Lung microvascular endothelial cell (primary cell): ENCODE data around the gene ANTXR1. TPM values are rescaled to one million over a fixed set of nuclear protein-coding genes. Genes with fewer than 3 reads are reported as not detected.
A peak's percentile ranks its signal among the peaks of the same experiment; 100 is the strongest.
"Not testable (repeated sequence)": the region's sequence is repeated elsewhere in the genome, so short reads cannot be mapped to it uniquely, and the experiment has no call there.

Source experiments
- DNase-seq, 2 donors: peaks; one replicate each; pipeline versions ENCODE4 v3.0.0 to v3.0.0-alpha.2; 2010; ENCODE audit warnings: low read depth in 2 of 2
- total RNA-seq: library from RNA; depleted of rRNA; stranded (reverse); fragments of >200 nt; gene quantifications from 2 replicates; pipeline ENCODE4 v1.2.1, GENCODE V29; 2014

The ANTXR1 gene
- total RNA-seq, 1 donor from 2014 or later = 0.20 TPM

- DNase-seq = peak in 1 of 2 donors; percentile 96
Measured at GRCh38 chr2:69163109-69163508, 150.1 kb downstream of the ANTXR1 start.

- no peak for DNase-seq
Measured at GRCh38 chr2:69163556-69163955, 150.6 kb downstream of the ANTXR1 start.

- DNase-seq = peak in 1 of 2 donors; percentile 87
Measured at GRCh38 chr2:69164061-69164778, 151.2 kb downstream of the ANTXR1 start.

- no peak for DNase-seq
Measured at GRCh38 chr2:69165091-69165880, 152.3 kb downstream of the ANTXR1 start.

- no peak for DNase-seq
Measured at GRCh38 chr2:69166465-69166811, 153.5 kb downstream of the ANTXR1 start.

- DNase-seq = no peak
Measured at GRCh38 chr2:69166812-69167468, 154.0 kb downstream of the ANTXR1 start.

GRCh38 chr2:69167469-69167822, 154.5 kb downstream of the ANTXR1 start:
- no peak for DNase-seq

GRCh38 chr2:69168144-69168813, 155.3 kb downstream of the ANTXR1 start:
- DNase-seq = no peak

GRCh38 chr2:69168950-69169654, 156.1 kb downstream of the ANTXR1 start:
- DNase-seq = no peak

- peak in 1 of 2 donors; percentile 17 for DNase-seq
Measured at GRCh38 chr2:69169655-69170389, 156.8 kb downstream of the ANTXR1 start.

GRCh38 chr2:69170661-69171060, 157.7 kb downstream of the ANTXR1 start:
- no peak for DNase-seq

- no peak for DNase-seq
Measured at GRCh38 chr2:69171116-69171896, 158.3 kb downstream of the ANTXR1 start.

- DNase-seq = no peak
Measured at GRCh38 chr2:69171897-69172525, 159.0 kb downstream of the ANTXR1 start.

- peak in 1 of 2 donors; percentile 80 for DNase-seq
Measured at GRCh38 chr2:69173706-69174105, 160.7 kb downstream of the ANTXR1 start.

- DNase-seq = not testable (repeated sequence)
Measured at GRCh38 chr2:69174211-69174610, 161.2 kb downstream of the ANTXR1 start.

- peak in 1 of 2 donors; percentile 27 for DNase-seq
Measured at GRCh38 chr2:69175790-69176715, 163.1 kb downstream of the ANTXR1 start.

- peak in 1 of 2 donors; percentile 97 for DNase-seq
Measured at GRCh38 chr2:69177063-69177771, 164.2 kb downstream of the ANTXR1 start.
